ENCODE measurements around the gene NLRP2B. TPM values are rescaled to one million over a fixed set of nuclear protein-coding genes. Genes with fewer than 3 reads are reported as not detected.
A peak's percentile ranks its signal among the peaks of the same experiment; 100 is the strongest.
"Not testable (repeated sequence)": the region's sequence is repeated elsewhere in the genome, so short reads cannot be mapped to it uniquely, and the experiment has no call there.

Gene NLRP2B
- total and polyA plus RNA-seq, 4 experiments from 2014 or later, result not detected

- ChIA-PET POLR2A (ENCODE audit: partially characterized antibody) (no interaction called here), CTCF (ENCODE audit: partially characterized antibody) (no interaction called here)
- H3K4me3 Mint-ChIP-seq, result no peak overlapping the region
- no peaks in the 10 kb centered on the region for H3K4me1 ChIP-seq (ENCODE audit: insufficient read depth, low read length)
- peaks cover 0 to 5% of the 10 kb centered on the region in 2 donors for H3K36me3 Mint-ChIP-seq
- no peaks in the 10 kb centered on the region for H3K36me3 ChIP-seq (ENCODE audit: insufficient read depth, low read length)
- no peak for DNase-seq
- no peak overlapping the region for H3K27ac ChIP-seq (ENCODE audit: low read depth, low read length)
- H3K27me3 Mint-ChIP-seq, result no peaks in the 10 kb centered on the region
- H3K9me3 Mint-ChIP-seq, result peaks cover 0 to 25% (median 17%) of the 10 kb centered on the region in 8 donors
- no peaks in the 10 kb centered on the region for H3K9me3 ChIP-seq (ENCODE audit: control insufficient read depth in 1 of 2, low read length in 2 of 2)
- intact Hi-C loops (cut with micrococcal nuclease), result no loop called here
- no peaks in the 10 kb centered on the region for H3K4me1 Mint-ChIP-seq
- no peaks in the 10 kb centered on the region for H3K27me3 ChIP-seq (ENCODE audit: insufficient read depth, low read length)
- H3K4me3 ChIP-seq (ENCODE audit: low read length in 2 of 2), result no peak overlapping the region
- peak overlapping the region in 1 of 7 donors; percentile 34 for H3K27ac Mint-ChIP-seq
Measured at GRCh38 chrX:57641338-57641737, 38.7 kb downstream of the NLRP2B start.

- CTCF ChIA-PET (ENCODE audit: partially characterized antibody), result no interaction called here
- Histone ChIP-seq H3K27ac (ENCODE audit: low read depth, low read length) (no peak overlapping the region), H3K36me3 (ENCODE audit: insufficient read depth, low read length) (no peaks in the 10 kb centered on the region), H3K27me3 (ENCODE audit: insufficient read depth, low read length) (no peaks in the 10 kb centered on the region), H3K4me3 (ENCODE audit: low read length in 2 of 2) (no peak overlapping the region), H3K4me1 (ENCODE audit: insufficient read depth, low read length) (no peaks in the 10 kb centered on the region), H3K9me3 (ENCODE audit: control insufficient read depth in 1 of 2, low read length in 2 of 2) (no peaks in the 10 kb centered on the region)
- no peak for DNase-seq
- POLR2A ChIA-PET (ENCODE audit: partially characterized antibody), result no interaction called here
- Mint-ChIP-seq H3K27ac (no peak overlapping the region), H3K36me3 (peaks cover 0 to 5% of the 10 kb centered on the region in 2 donors), H3K27me3 (no peaks in the 10 kb centered on the region), H3K9me3 (peaks cover 0 to 32% (median 24%) of the 10 kb centered on the region in 8 donors), H3K4me3 (no peak overlapping the region), H3K4me1 (no peaks in the 10 kb centered on the region)
- intact Hi-C loops (cut with micrococcal nuclease), result no loop called here
Measured at GRCh38 chrX:57640674-57641016, 39.4 kb downstream of the NLRP2B start.

GRCh38 chrX:57629438-57629837 is 50.6 kb downstream of the NLRP2B start:
- H3K36me3 Mint-ChIP-seq; H3K27ac Mint-ChIP-seq; H3K27me3 ChIP-seq (ENCODE audit: insufficient read depth, low read length); H3K27me3 Mint-ChIP-seq; CTCF ChIA-PET (ENCODE audit: partially characterized antibody); H3K27ac ChIP-seq (ENCODE audit: low read depth, low read length); H3K4me1 ChIP-seq (ENCODE audit: insufficient read depth, low read length); H3K9me3 ChIP-seq (ENCODE audit: control insufficient read depth in 1 of 2, low read length in 2 of 2); intact Hi-C loops (cut with micrococcal nuclease); POLR2A ChIA-PET (ENCODE audit: partially characterized antibody); DNase-seq; H3K4me3 Mint-ChIP-seq; H3K4me1 Mint-ChIP-seq; H3K4me3 ChIP-seq (ENCODE audit: low read length in 2 of 2); H3K36me3 ChIP-seq (ENCODE audit: insufficient read depth, low read length): not testable (repeated sequence)
- H3K9me3 Mint-ChIP-seq, result peaks cover 0 to 54% (median 43%) of the 10 kb centered on the region in 8 donors

Other genes starting within 250 kb of the NLRP2B start
- gene ZXDB, start 88.2 kb downstream of the NLRP2B start, total RNA-seq, result 10 to 100 TPM; 14.9 to 15.4 TPM
- 1 to 10 TPM; 2.7 to 6.8 TPM for gene ZXDB, start 88.2 kb downstream of the NLRP2B start, polyA plus RNA-seq
- gene ZXDA, start 230.2 kb upstream of the NLRP2B start, total RNA-seq, result 10 to 100 TPM; 12.6 to 13.4 TPM
- 1 to 10 TPM; 3.3 to 3.7 TPM for gene ZXDA, start 230.2 kb upstream of the NLRP2B start, polyA plus RNA-seq